T-cell (primary cell): ENCODE measurements around the gene CDK17. TPM values are rescaled to one million over a fixed set of nuclear protein-coding genes. Genes with fewer than 3 reads are reported as not detected.

Experiments used
- ATAC-seq, 4 experiments: fragments of 200-7000 bp in 3 of 4; fragments of 150-1000 bp in 1 of 4; cut with Tn5 transposase; replicated peaks in 1 of 4; 1 replicate in 3 of 4; 2 replicates in 1 of 4; pipeline ENCODE4 v1.10.0; 2021; ENCODE audit warnings: moderate library complexity in 3 of 4, mild to moderate bottlenecking in 2 of 4, moderate number of reproducible peaks in 1 of 4
- CTCF ChIA-PET, 2 donors: fragments of 300-600 bp; sonication (Branson Sonifier 250); formaldehyde crosslinking; loops; one replicate each; lab custom pipeline; 2022; ENCODE audit warnings: antibody characterized with exemption in 2 of 2; lab: Charles Lee
- POLR2A ChIA-PET, 2 donors: fragments of 300-600 bp; sonication (Branson Sonifier 250); formaldehyde crosslinking; loops; one replicate each; lab custom pipeline; 2022; ENCODE audit warnings: antibody characterized with exemption in 2 of 2; lab: Charles Lee
- DNase-seq, 35 experiments: peaks; one replicate each; pipeline versions ENCODE4 v3.0.0 to v3.0.0-alpha.2; 2013 to 2023
- H3K27ac ChIP-seq: one replicate; pipeline ENCODE4 v1.5.1; 2013; ENCODE audit warnings: low read length
- H3K27me3 ChIP-seq, 2 experiments: replicated peaks in 1 of 2; 1 replicate in 1 of 2; 2 replicates in 1 of 2; pipeline versions ENCODE4 v1.6.1 to v1.7.0; 2013; ENCODE audit warnings: low read length in 1 of 2, mixed read lengths in 1 of 2; ENCODE audit not compliant: control insufficient read depth in 2 of 2, insufficient read depth in 2 of 2; ENCODE audit errors: extremely low read depth in 1 of 2
- H3K36me3 ChIP-seq, 2 donors: 1 replicate in 1 of 2; 2 replicates in 1 of 2; pipeline versions ENCODE4 v1.6.1 to v1.7.0; 2013; ENCODE audit warnings: low read length in 1 of 2; ENCODE audit not compliant: control insufficient read depth in 2 of 2, insufficient read depth in 1 of 2; ENCODE audit errors: extremely low read depth in 1 of 2
- H3K4me1 ChIP-seq, 2 experiments: 1 replicate in 1 of 2; 2 replicates in 1 of 2; pipeline versions ENCODE4 v1.6.1 to v1.7.0; 2013; ENCODE audit warnings: low read length in 2 of 2, mixed read lengths in 1 of 2; ENCODE audit not compliant: insufficient read depth in 2 of 2, control insufficient read depth in 1 of 2; ENCODE audit errors: extremely low read depth in 1 of 2
- H3K4me3 ChIP-seq, 2 donors: 1 replicate in 1 of 2; 2 replicates in 1 of 2; pipeline versions ENCODE4 v1.5.1 to v1.7.0; 2013; ENCODE audit warnings: mild to moderate bottlenecking in 2 of 2, low read length in 1 of 2, moderate library complexity in 1 of 2; ENCODE audit not compliant: control insufficient read depth in 1 of 2; ENCODE audit errors: extremely low read depth in 1 of 2
- H3K9me3 ChIP-seq: 2 replicates; pipeline ENCODE4 v1.7.0; 2013
- H3K27ac Mint-ChIP-seq, 2 donors: one replicate each; pipeline ENCODE4 v1.8.0; 2020 to 2021; ENCODE audit warnings: mild to moderate bottlenecking in 2 of 2, mixed read lengths in 2 of 2
- H3K27me3 Mint-ChIP-seq, 2 donors: one replicate each; pipeline ENCODE4 v1.8.0; 2021 to 2022; ENCODE audit warnings: mixed read lengths in 2 of 2
- H3K36me3 Mint-ChIP-seq: one replicate; pipeline ENCODE4 v1.8.0; 2021; ENCODE audit warnings: mixed read lengths
- H3K4me1 Mint-ChIP-seq, 3 donors: one replicate each; pipeline ENCODE4 v1.8.0; 2020 to 2022; ENCODE audit warnings: mixed read lengths in 3 of 3, mild to moderate bottlenecking in 1 of 3
- H3K4me3 Mint-ChIP-seq, 3 donors: one replicate each; pipeline ENCODE4 v1.8.0; 2020 to 2022; ENCODE audit warnings: mild to moderate bottlenecking in 3 of 3, mixed read lengths in 3 of 3, moderate library complexity in 3 of 3
- H3K9me3 Mint-ChIP-seq, 3 donors: one replicate each; pipeline ENCODE4 v1.8.0; 2020 to 2022; ENCODE audit warnings: mixed read lengths in 3 of 3
- WGBS: methylation state at CpG from one replicate; pipeline ENCODE4 v1.1.5; 2013; ENCODE audit warnings: missing lambda C conversion rate; ENCODE audit not compliant: insufficient coverage; 5-methylcytosine and 5-hydroxymethylcytosine counted together
- total RNA-seq, 35 experiments: library from RNA in 6 of 35; stranded (reverse) in 6 of 35; fragments of 120-200 nt in 1 of 35; gene quantifications; one replicate each; pipeline versions ENCODE4 v1.2.1 to v1.2.4 and lab custom pipeline; 2013 to 2026

The CDK17 gene
- total RNA-seq, 5 donors from 2014 or later (not counting 1 experiment from before 2014, with no cell fraction given), result 56.4 to 114 (median 72.2) TPM

- no peak overlapping the region for H3K4me3 ChIP-seq
- H3K9me3 Mint-ChIP-seq, result no peaks in the 10 kb centered on the region
- no peak overlapping the region for H3K27ac ChIP-seq
- peaks cover 26% of the 10 kb centered on the region for H3K36me3 Mint-ChIP-seq
- H3K4me1 ChIP-seq, result peaks cover 0 to 1% of the 10 kb centered on the region in 2 experiments
- 100% methylated on average over 2 of the region's 5 CpGs for WGBS
- no peak overlapping the region for H3K27ac Mint-ChIP-seq
- no peak for DNase-seq
- H3K27me3 Mint-ChIP-seq, result no peaks in the 10 kb centered on the region
- no peaks in the 10 kb centered on the region for H3K27me3 ChIP-seq
- H3K9me3 ChIP-seq, result no peaks in the 10 kb centered on the region
- H3K36me3 ChIP-seq, result peaks cover 0 to 33% of the 10 kb centered on the region in 2 donors
- no peak for ATAC-seq
- ChIA-PET CTCF (interaction anchor here in 1 of 2 donors (0.5 kb wide), 1 partner anchor 150 kb away, joined by 3 read pairs; no protein-coding TSS in a partner anchor), POLR2A (no interaction called here)
- H3K4me3 Mint-ChIP-seq, result no peak overlapping the region
- H3K4me1 Mint-ChIP-seq, result peaks cover 21 to 27% (median 22%) of the 10 kb centered on the region in 3 donors
Observed at GRCh38 chr12:96300064-96300463, 100.2 kb downstream of the CDK17 start.

GRCh38 chr12:96297504-96297903 is 102.7 kb downstream of the CDK17 start:
- no peak for DNase-seq
- H3K4me1 Mint-ChIP-seq, result peaks cover 16 to 31% (median 28%) of the 10 kb centered on the region in 3 donors
- POLR2A ChIA-PET, result no interaction called here
- peaks cover 0 to 5% of the 10 kb centered on the region in 2 experiments for H3K4me1 ChIP-seq
- no peaks in the 10 kb centered on the region for H3K9me3 ChIP-seq
- no peak overlapping the region for H3K4me3 ChIP-seq
- peak overlapping the region in 1 of 2 donors; percentile 36 for H3K27ac Mint-ChIP-seq
- H3K9me3 Mint-ChIP-seq, result no peaks in the 10 kb centered on the region
- peaks cover 34% of the 10 kb centered on the region for H3K36me3 Mint-ChIP-seq
- ATAC-seq, result no peak
- H3K27me3 Mint-ChIP-seq, result no peaks in the 10 kb centered on the region
- H3K27me3 ChIP-seq, result no peaks in the 10 kb centered on the region
- no CpG with 5 or more reads among the region's 4 CpGs for WGBS
- peaks cover 0 to 37% of the 10 kb centered on the region in 2 donors for H3K36me3 ChIP-seq
- no peak overlapping the region for H3K27ac ChIP-seq
- no peak overlapping the region for H3K4me3 Mint-ChIP-seq
- CTCF ChIA-PET, result interaction anchor here in 1 of 2 donors (1.0 kb wide), 1 partner anchor 11 kb away, joined by 3 read pairs; no protein-coding TSS in a partner anchor

- no peak for DNase-seq
- peak in 2 of 4 experiments; percentile 50 to 55 for ATAC-seq
- POLR2A ChIA-PET, result no interaction called here
- Mint-ChIP-seq H3K27ac (peak overlapping the region; percentile 68 to 80), H3K36me3 (peaks cover 33% of the 10 kb centered on the region), H3K27me3 (no peaks in the 10 kb centered on the region), H3K4me1 (peaks cover 9 to 28% (median 28%) of the 10 kb centered on the region in 3 donors), H3K9me3 (no peaks in the 10 kb centered on the region), H3K4me3 (peak overlapping the region in 2 of 3 donors; percentile 36 to 49)
- Histone ChIP-seq H3K9me3 (no peaks in the 10 kb centered on the region), H3K27me3 (no peaks in the 10 kb centered on the region), H3K4me1 (peaks cover 0 to 5% of the 10 kb centered on the region in 2 experiments), H3K4me3 (no peak overlapping the region), H3K36me3 (peaks cover 0 to 40% of the 10 kb centered on the region in 2 donors), H3K27ac (no peak overlapping the region)
- WGBS, result 100% methylated on average over 1 of the region's 6 CpGs
- CTCF ChIA-PET, result interaction anchor here in 1 of 2 donors (0.7 to 1.4 kb wide), 4 partner anchors 15 to 235 kb away, joined by 3 to 8 read pairs (median 4); no protein-coding TSS in a partner anchor
Observed at GRCh38 chr12:96295532-96296160, 104.6 kb downstream of the CDK17 start.

GRCh38 chr12:96294831-96295230 is 105.4 kb downstream of the CDK17 start:
- Histone ChIP-seq H3K9me3 (no peaks in the 10 kb centered on the region), H3K27me3 (no peaks in the 10 kb centered on the region), H3K27ac (peak overlapping the region; percentile 19), H3K4me3 (no peak overlapping the region), H3K4me1 (peaks cover 0 to 5% of the 10 kb centered on the region in 2 experiments), H3K36me3 (peaks cover 0 to 34% of the 10 kb centered on the region in 2 donors)
- peak in 1 of 35 experiments; percentile 50 for DNase-seq
- ChIA-PET POLR2A (interaction anchor here in 1 of 2 donors (0.6 kb wide), 1 partner anchor 102 kb away, joined by 5 read pairs; no protein-coding TSS in a partner anchor), CTCF (interaction anchor here in 1 of 2 donors (0.9 to 1.4 kb wide), 2 partner anchors 222 to 234 kb away, joined by 3 to 8 read pairs; no protein-coding TSS in a partner anchor)
- no peak overlapping the region for H3K4me3 Mint-ChIP-seq
- peaks cover 30% of the 10 kb centered on the region for H3K36me3 Mint-ChIP-seq
- H3K9me3 Mint-ChIP-seq, result no peaks in the 10 kb centered on the region
- WGBS, result 57% methylated on average over 1 of the region's 3 CpGs
- H3K27ac Mint-ChIP-seq, result peak overlapping the region; percentile 22 to 80
- no peak for ATAC-seq
- peaks cover 9 to 28% (median 28%) of the 10 kb centered on the region in 3 donors for H3K4me1 Mint-ChIP-seq
- H3K27me3 Mint-ChIP-seq, result no peaks in the 10 kb centered on the region

- H3K4me3 Mint-ChIP-seq, result no peak overlapping the region
- no peak for ATAC-seq
- peaks cover 0 to 40% of the 10 kb centered on the region in 2 donors for H3K36me3 ChIP-seq
- H3K27me3 ChIP-seq, result no peaks in the 10 kb centered on the region
- ChIA-PET POLR2A (interaction anchor here in 1 of 2 donors (0.5 kb wide), 1 partner anchor 193 kb away, joined by 4 read pairs; no protein-coding TSS in a partner anchor), CTCF (interaction anchor here in 1 of 2 donors (0.6 kb wide), 1 partner anchor 102 kb away, joined by 3 read pairs; no protein-coding TSS in a partner anchor)
- WGBS, result no CpG with 5 or more reads among the region's 2 CpGs
- no peak overlapping the region for H3K4me3 ChIP-seq
- no peak for DNase-seq
- no peak overlapping the region for H3K27ac Mint-ChIP-seq
- no peak overlapping the region for H3K27ac ChIP-seq
- peaks cover 0 to 10% of the 10 kb centered on the region in 2 experiments for H3K4me1 ChIP-seq
- peaks cover 33% of the 10 kb centered on the region for H3K36me3 Mint-ChIP-seq
- no peaks in the 10 kb centered on the region for H3K27me3 Mint-ChIP-seq
- H3K9me3 ChIP-seq, result no peaks in the 10 kb centered on the region
- peaks cover 15 to 37% (median 33%) of the 10 kb centered on the region in 3 donors for H3K4me1 Mint-ChIP-seq
- H3K9me3 Mint-ChIP-seq, result no peaks in the 10 kb centered on the region
Observed at GRCh38 chr12:96293093-96293492, 107.1 kb downstream of the CDK17 start.

- H3K4me3 ChIP-seq, result no peak overlapping the region
- WGBS, result no CpG with 5 or more reads among the region's 5 CpGs
- no peak overlapping the region for H3K27ac ChIP-seq
- H3K9me3 ChIP-seq, result no peaks in the 10 kb centered on the region
- Mint-ChIP-seq H3K27ac (no peak overlapping the region), H3K4me3 (no peak overlapping the region), H3K27me3 (no peaks in the 10 kb centered on the region), H3K9me3 (no peaks in the 10 kb centered on the region), H3K4me1 (peaks cover 15 to 24% (median 21%) of the 10 kb centered on the region in 3 donors), H3K36me3 (peaks cover 56% of the 10 kb centered on the region)
- DNase-seq (no peak), ATAC-seq (no peak)
- H3K36me3 ChIP-seq, result peaks cover 6 to 66% of the 10 kb centered on the region in 2 donors
- ChIA-PET POLR2A (no interaction called here), CTCF (no interaction called here)
- H3K4me1 ChIP-seq, result peaks cover 0 to 6% of the 10 kb centered on the region in 2 experiments
- H3K27me3 ChIP-seq, result no peaks in the 10 kb centered on the region
Observed at GRCh38 chr12:96289067-96289466, 111.2 kb downstream of the CDK17 start.
